ENCODE results near the gene ATP6V1G1.

ATP6V1G1 gene

GRCh38 chr9:114587345-114588202, at the start of gene ATP6V1G1:
TSS of gene ATP6V1G1 (plus strand) at chr9:114587769. CDS start at chr9:114587839, 70 bp downstream.
- H3K4me3 ChIP-seq (ENCODE audit: low read depth, low read length): peak within 1 kb of the TSS; percentile 98
- peak; percentile 97 for DNase-seq (ENCODE audit: low read depth)
- in situ Hi-C loops (cut with HindIII; ENCODE audit: low sequenced_read_pairs): loop anchor here (5.0 kb wide), 3 partner anchors 35 to 95 kb away; no protein-coding TSS in a partner anchor
- TF ChIP-seq CTCF (IDR thresholded peaks at IDR 0.05; ENCODE audit: low read depth, low read length, missing control alignments): no peak

- H3K4me3 ChIP-seq (ENCODE audit: low read depth, low read length): no peak overlapping the region
- DNase-seq (ENCODE audit: low read depth): no peak
- in situ Hi-C loops (cut with HindIII; ENCODE audit: low sequenced_read_pairs): no loop called here
- TF ChIP-seq CTCF (IDR thresholded peaks at IDR 0.05; ENCODE audit: low read depth, low read length, missing control alignments): no peak
These were observed 49.3 kb upstream of the ATP6V1G1 start for GRCh38 chr9:114538241-114538640.

GRCh38 chr9:114539701-114540380, 47.7 kb upstream of the ATP6V1G1 start:
- no peak for TF ChIP-seq CTCF (IDR thresholded peaks at IDR 0.05; ENCODE audit: low read depth, low read length, missing control alignments)
- in situ Hi-C loops (cut with HindIII; ENCODE audit: low sequenced_read_pairs): no loop called here
- H3K4me3 ChIP-seq (ENCODE audit: low read depth, low read length): no peak overlapping the region
- DNase-seq (ENCODE audit: low read depth): no peak

GRCh38 chr9:114545055-114545454, 42.5 kb upstream of the ATP6V1G1 start:
- no peak for TF ChIP-seq CTCF (IDR thresholded peaks at IDR 0.05; ENCODE audit: low read depth, low read length, missing control alignments)
- in situ Hi-C loops (cut with HindIII; ENCODE audit: low sequenced_read_pairs): no loop called here
- DNase-seq (ENCODE audit: low read depth): no peak
- no peak overlapping the region for H3K4me3 ChIP-seq (ENCODE audit: low read depth, low read length)

- no peak for DNase-seq (ENCODE audit: low read depth)
- in situ Hi-C loops (cut with HindIII; ENCODE audit: low sequenced_read_pairs): no loop called here
- no peak for TF ChIP-seq CTCF (IDR thresholded peaks at IDR 0.05; ENCODE audit: low read depth, low read length, missing control alignments)
- no peak overlapping the region for H3K4me3 ChIP-seq (ENCODE audit: low read depth, low read length)
These were observed 40.7 kb upstream of the ATP6V1G1 start for GRCh38 chr9:114546851-114547250.

- no peak for DNase-seq (ENCODE audit: low read depth)
- in situ Hi-C loops (cut with HindIII; ENCODE audit: low sequenced_read_pairs): no loop called here
- TF ChIP-seq CTCF (IDR thresholded peaks at IDR 0.05; ENCODE audit: low read depth, low read length, missing control alignments): no peak
- no peak overlapping the region for H3K4me3 ChIP-seq (ENCODE audit: low read depth, low read length)
These were observed 37.8 kb upstream of the ATP6V1G1 start for GRCh38 chr9:114549697-114550330.

Data from astrocyte of the cerebellum (primary cell).